Mucosa of descending colon (tissue), 3 donors: ENCODE measurements around the gene PNPLA4. TPM values are rescaled to one million over a fixed set of nuclear protein-coding genes. Genes with fewer than 3 reads are reported as not detected.

Source experiments
- ATAC-seq: fragments of 200-7000 bp; cut with Tn5 transposase; one replicate; pipeline ENCODE4 v1.9.1; 2020; ENCODE audit warnings: mild to moderate bottlenecking, moderate library complexity
- DNase-seq, 3 donors: peaks; one replicate each; pipeline ENCODE4 v3.0.0-alpha.2; 2020
- H3K36me3 ChIP-seq: fragments of 200-600 bp; one replicate; pipeline ENCODE4 v1.8.0; 2021; ENCODE audit warnings: low read depth, mild to moderate bottlenecking
- H3K4me1 ChIP-seq: fragments of 200-600 bp; one replicate; pipeline ENCODE4 v1.8.0; 2021; ENCODE audit warnings: low read depth, mild to moderate bottlenecking
- H3K4me3 ChIP-seq: fragments of 200-600 bp; one replicate; pipeline ENCODE4 v1.8.0; 2021; ENCODE audit warnings: mild to moderate bottlenecking
- H3K9me3 ChIP-seq: fragments of 200-600 bp; one replicate; pipeline ENCODE4 v1.8.0; 2021; ENCODE audit warnings: mild to moderate bottlenecking
- CTCF ChIP-seq: fragments of 200-600 bp; IDR thresholded peaks from one replicate; pipeline ENCODE4 v1.8.0; 2022; ENCODE audit warnings: antibody characterized with exemption, mild to moderate bottlenecking
- intact Hi-C, 2 donors: fragments of 100-400 bp; cut with DNase I in 1 of 2; cut with micrococcal nuclease in 1 of 2; formaldehyde crosslinking; loops; one replicate each; pipeline versions ENCODE4 v1.11.0 to v1.11.1; 2022; cut with DNase I, micrococcal nuclease
- total RNA-seq, 3 donors: library from RNA; stranded (reverse); fragmentation: NEBNext Ultra II Directional in 2 of 3; extraction: Animal tissue kit (Norgen Biotek cat#: 25700) in 2 of 3; gene quantifications; one replicate each; pipeline versions ENCODE4 v1.2.1 to v1.2.4, GENCODE V29; 2021 to 2023
- donor health status: DM: no; HTN: no; CAD: no; lungs with moderate emphysema.
- donor health status: DM: no; HTN: no; CAD: no.
- donor health status: DM: no; HTN: yes; CAD: no.

PNPLA4 gene
- total RNA-seq, 3 donors from 2014 or later = 9.3 to 28.6 (median 18.0) TPM

DNA sequence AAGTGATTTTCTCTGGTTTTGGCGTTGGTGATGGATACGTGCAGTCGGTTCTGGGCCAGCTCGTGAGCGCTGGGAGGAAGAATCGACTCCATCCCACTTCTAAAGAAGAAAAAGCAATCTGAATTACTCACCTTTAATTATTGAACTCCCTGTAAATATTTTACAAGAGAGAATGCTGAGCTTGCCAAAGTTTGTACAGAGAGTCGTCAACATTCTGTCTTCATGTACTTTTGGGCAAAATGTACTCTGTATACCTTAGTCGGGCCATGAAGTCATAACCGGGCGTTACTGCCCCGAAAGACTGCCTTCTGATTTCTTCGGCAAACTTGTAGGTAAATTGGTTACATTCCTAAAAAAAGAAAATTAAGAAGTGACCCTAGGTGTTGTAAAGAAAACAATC lies 5.5 kb downstream of the PNPLA4 start:
- no peak overlapping the region for H3K4me3 ChIP-seq
- no peak for ATAC-seq
- no peaks in the 10 kb centered on the region for H3K4me1 ChIP-seq
- no peak for TF ChIP-seq CTCF
- intact Hi-C loops = no loop called here
- no peaks in the 10 kb centered on the region for H3K9me3 ChIP-seq
- no peaks in the 10 kb centered on the region for H3K36me3 ChIP-seq
- no peak for DNase-seq

DNA sequence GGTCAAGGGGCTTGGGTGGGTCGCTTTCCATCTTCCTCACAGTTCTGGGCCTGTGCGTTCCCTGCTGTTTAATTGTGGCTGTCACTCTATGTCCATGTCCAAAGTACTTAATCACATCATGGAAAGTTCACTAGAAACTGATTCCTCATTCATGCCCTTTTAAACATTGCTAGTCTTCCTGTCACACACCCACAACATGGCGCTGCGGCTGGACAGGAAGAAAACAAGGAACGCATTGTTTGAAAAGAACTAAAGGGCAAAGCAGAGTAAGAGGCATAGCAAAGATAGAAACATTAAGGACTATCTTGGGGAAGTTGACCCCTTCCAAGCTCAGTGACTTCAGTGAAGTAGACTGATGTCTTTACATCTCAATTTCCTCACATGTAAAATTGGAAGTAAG lies 18.4 kb downstream of the PNPLA4 start:
- Histone ChIP-seq H3K36me3 (no peaks in the 10 kb centered on the region), H3K9me3 (no peaks in the 10 kb centered on the region), H3K4me1 (no peaks in the 10 kb centered on the region), H3K4me3 (no peak overlapping the region)
- no peak for DNase-seq
- intact Hi-C loops = no loop called here
- TF ChIP-seq CTCF = no peak
- no peak for ATAC-seq

DNA sequence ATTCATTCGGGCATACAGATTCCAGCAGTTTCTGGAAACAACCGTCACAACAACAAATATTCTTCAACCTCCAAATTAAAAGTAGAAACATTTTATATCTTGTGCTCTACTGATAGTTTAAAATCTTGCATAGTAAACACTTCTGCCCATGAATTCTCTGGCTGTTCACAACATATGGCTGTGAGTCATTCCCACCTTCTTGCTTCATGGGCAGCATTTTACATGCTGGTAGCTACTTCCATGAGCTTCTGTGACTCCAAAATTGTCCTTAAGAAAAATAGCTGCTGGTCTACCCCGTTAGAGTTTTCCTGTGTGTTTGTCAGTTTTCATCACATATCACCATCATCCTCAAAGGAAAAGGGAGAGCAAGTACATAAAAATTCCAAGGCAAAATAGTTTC lies 22.7 kb downstream of the PNPLA4 start:
- intact Hi-C loops = no loop called here
- no peak for ATAC-seq
- Histone ChIP-seq H3K4me3 (no peak overlapping the region), H3K9me3 (no peaks in the 10 kb centered on the region), H3K4me1 (no peaks in the 10 kb centered on the region), H3K36me3 (no peaks in the 10 kb centered on the region)
- no peak for DNase-seq
- TF ChIP-seq CTCF = no peak

GRCh38 chrX:7891928-7892327 lies 35.3 kb downstream of the PNPLA4 start:
- no peaks in the 10 kb centered on the region for H3K36me3 ChIP-seq
- H3K4me3 ChIP-seq = no peak overlapping the region
- H3K9me3 ChIP-seq = no peaks in the 10 kb centered on the region
- no peaks in the 10 kb centered on the region for H3K4me1 ChIP-seq
- intact Hi-C loops = no loop called here
- DNase-seq (no peak), ATAC-seq (no peak)
- no peak for TF ChIP-seq CTCF

DNA sequence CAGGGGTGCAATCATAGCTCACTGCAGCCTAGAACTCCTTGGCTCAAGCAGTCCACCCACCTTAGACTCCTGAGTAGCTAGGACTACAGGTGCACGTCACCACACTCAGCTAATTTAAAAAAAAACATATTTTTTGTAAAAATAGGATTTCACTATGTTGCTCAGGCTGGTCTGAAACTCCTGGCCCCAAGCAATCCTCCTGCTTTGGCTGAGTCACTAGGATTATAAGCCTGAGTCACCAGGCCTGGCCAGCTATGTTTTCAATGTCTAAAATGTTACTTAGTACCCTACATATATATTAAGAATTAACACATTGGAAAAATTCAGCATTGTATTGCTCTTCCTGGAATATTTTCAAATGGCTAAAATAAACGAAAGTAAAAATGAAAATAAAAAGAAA lies 37.5 kb downstream of the PNPLA4 start:
- Histone ChIP-seq H3K36me3 (no peaks in the 10 kb centered on the region), H3K4me3 (no peak overlapping the region), H3K4me1 (no peaks in the 10 kb centered on the region), H3K9me3 (no peaks in the 10 kb centered on the region)
- no peak for ATAC-seq
- no peak for TF ChIP-seq CTCF
- DNase-seq = no peak
- intact Hi-C loops = no loop called here

- ATAC-seq (no peak), DNase-seq (no peak)
- no peak for TF ChIP-seq CTCF
- Histone ChIP-seq H3K9me3 (no peaks in the 10 kb centered on the region), H3K36me3 (no peaks in the 10 kb centered on the region), H3K4me1 (no peaks in the 10 kb centered on the region), H3K4me3 (no peak overlapping the region)
- intact Hi-C loops = no loop called here
Observed at GRCh38 chrX:7889135-7889534, 38.1 kb downstream of the PNPLA4 start.
